Right lobe of liver (tissue), 6 donors: ENCODE measurements around the gene PODXL2. TPM values are rescaled to one million over a fixed set of nuclear protein-coding genes. Genes with fewer than 3 reads are reported as not detected.
A peak's percentile ranks its signal among the peaks of the same experiment; 100 is the strongest.

Source experiments
- ATAC-seq, 4 donors: fragments of 200-7000 bp; cut with Tn5 transposase; one replicate each; pipeline ENCODE4 v1.9.1; 2020; ENCODE audit warnings: mild to moderate bottlenecking in 4 of 4, moderate library complexity in 4 of 4
- DNase-seq, 3 donors: peaks; one replicate each; pipeline ENCODE4 v3.0.0-alpha.2; 2020
- H3K27ac ChIP-seq, 3 donors: fragments of 200-600 bp; one replicate each; pipeline ENCODE4 v1.8.0; 2022
- H3K27me3 ChIP-seq, 2 donors: fragments of 200-600 bp; one replicate each; pipeline ENCODE4 v1.8.0; 2022
- H3K36me3 ChIP-seq, 4 donors: fragments of 200-600 bp; sonication (generic) in 1 of 4; one replicate each; pipeline versions ENCODE4 v1.5.1 to v1.8.0; 2017 to 2022; ENCODE audit warnings: control low read depth in 1 of 4
- H3K4me1 ChIP-seq, 4 donors: fragments of 200-600 bp; sonication (generic) in 1 of 4; one replicate each; pipeline versions ENCODE4 v1.5.1 to v1.8.0; 2017 to 2022; ENCODE audit warnings: control low read depth in 1 of 4
- H3K4me3 ChIP-seq, 3 donors: fragments of 200-600 bp; one replicate each; pipeline ENCODE4 v1.8.0; 2022
- H3K9me3 ChIP-seq, 4 donors: fragments of 200-600 bp; sonication (generic) in 1 of 4; one replicate each; pipeline versions ENCODE4 v1.5.1 to v1.8.0; 2017 to 2022; ENCODE audit warnings: control low read depth in 1 of 4
- POLR2A ChIP-seq: fragments of 450-650 bp; IDR thresholded peaks from one replicate; pipeline ENCODE4 v1.6.1; 2017; ENCODE audit warnings: antibody characterized with exemption, mild to moderate bottlenecking
- WGBS: methylation state at CpG from one replicate; pipeline ENCODE4 v1.1.6; 2018; ENCODE audit warnings: low coverage, low lambda C conversion rate; ENCODE audit not compliant: insufficient coverage; ENCODE audit errors: missing lambda C conversion rate; 5-methylcytosine and 5-hydroxymethylcytosine counted together
- intact Hi-C, 2 donors: fragments of 100-400 bp; cut with DNase I; formaldehyde crosslinking; loops; one replicate each; pipeline versions ENCODE4 v1.11.2 to v1.14.1; 2022
- total RNA-seq, 6 experiments: library from RNA; depleted of rRNA in 2 of 6; stranded (reverse); fragments of >200 nt in 2 of 6; fragmentation: NEBNext Ultra II Directional in 3 of 6; extraction: Animal tissue kit (Norgen Biotek cat#: 25700) in 3 of 6; gene quantifications; one replicate each; pipeline versions ENCODE4 v1.1.0 to v1.2.4, GENCODE V29; 2016 to 2023
- TF ChIP-seq, protein P1 (sequence below), 4 donors: fragments of 200-600 bp in 3 of 4; fragments of 450-650 bp in 1 of 4; IDR thresholded peaks; one replicate each; pipeline versions ENCODE4 v1.5.1 to v1.8.0; 2016 to 2022; ENCODE audit warnings: antibody characterized with exemption in 4 of 4, mild to moderate bottlenecking in 2 of 4
- donor health status: DM: no; HTN: yes; CAD: no.
- donor health status: DM: no; HTN: no; CAD: no.
- donor health status: DM: no; HTN: no; CAD: no.
- donor health status: DM: no; HTN: yes; CAD: no.
- donor health status: DM: no; HTN: yes; CAD: no.

The PODXL2 gene
- total RNA-seq, 6 experiments from 2014 or later = 0.19 to 1.6 (median 0.63) TPM

DNA sequence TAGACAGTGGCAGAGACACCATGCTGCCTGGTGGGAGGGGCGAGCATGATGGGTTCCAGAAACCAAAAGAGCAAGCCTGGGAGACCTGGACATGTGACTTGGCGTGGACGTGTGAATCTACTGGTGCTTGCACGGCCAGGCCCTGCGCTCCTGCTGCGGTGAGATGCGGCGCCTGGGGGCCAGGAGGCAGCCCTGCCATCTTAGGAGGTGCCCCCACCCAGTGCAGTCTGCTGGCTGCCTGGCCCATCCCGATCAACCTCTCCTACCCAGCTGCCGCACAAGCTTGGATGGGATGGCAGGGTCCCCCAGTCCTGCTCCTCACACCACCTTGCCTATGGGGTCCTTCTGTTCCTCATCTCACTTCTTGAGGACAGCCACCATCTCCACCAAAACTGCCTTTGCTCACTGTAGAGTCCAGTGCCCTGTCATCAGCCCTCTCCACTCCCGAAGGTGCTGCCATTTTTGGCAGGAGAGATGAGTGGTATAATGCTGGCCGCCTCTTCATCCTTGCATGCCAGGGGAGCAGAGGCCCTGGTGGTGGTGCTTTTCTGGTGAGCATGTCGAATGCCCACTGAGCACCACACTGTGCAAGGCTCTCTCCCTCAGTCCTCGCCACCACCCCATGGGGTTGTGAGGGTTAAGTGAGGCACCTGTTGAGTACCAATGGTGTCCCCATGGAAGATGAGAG, 40.7 kb downstream of the PODXL2 start:
- DNase-seq (peak in 2 of 3 donors; percentile 35 to 37), ATAC-seq (no peak)
- no peak for TF ChIP-seq POLR2A
- TF ChIP-seq, protein P1, sequence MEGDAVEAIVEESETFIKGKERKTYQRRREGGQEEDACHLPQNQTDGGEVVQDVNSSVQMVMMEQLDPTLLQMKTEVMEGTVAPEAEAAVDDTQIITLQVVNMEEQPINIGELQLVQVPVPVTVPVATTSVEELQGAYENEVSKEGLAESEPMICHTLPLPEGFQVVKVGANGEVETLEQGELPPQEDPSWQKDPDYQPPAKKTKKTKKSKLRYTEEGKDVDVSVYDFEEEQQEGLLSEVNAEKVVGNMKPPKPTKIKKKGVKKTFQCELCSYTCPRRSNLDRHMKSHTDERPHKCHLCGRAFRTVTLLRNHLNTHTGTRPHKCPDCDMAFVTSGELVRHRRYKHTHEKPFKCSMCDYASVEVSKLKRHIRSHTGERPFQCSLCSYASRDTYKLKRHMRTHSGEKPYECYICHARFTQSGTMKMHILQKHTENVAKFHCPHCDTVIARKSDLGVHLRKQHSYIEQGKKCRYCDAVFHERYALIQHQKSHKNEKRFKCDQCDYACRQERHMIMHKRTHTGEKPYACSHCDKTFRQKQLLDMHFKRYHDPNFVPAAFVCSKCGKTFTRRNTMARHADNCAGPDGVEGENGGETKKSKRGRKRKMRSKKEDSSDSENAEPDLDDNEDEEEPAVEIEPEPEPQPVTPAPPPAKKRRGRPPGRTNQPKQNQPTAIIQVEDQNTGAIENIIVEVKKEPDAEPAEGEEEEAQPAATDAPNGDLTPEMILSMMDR (IDR thresholded peaks at IDR 0.05) = no peak
- Histone ChIP-seq H3K4me1 (peaks cover 0 to 10% (median 3%) of the 10 kb centered on the region in 4 donors), H3K4me3 (no peak overlapping the region), H3K36me3 (no peaks in the 10 kb centered on the region), H3K27me3 (no peaks in the 10 kb centered on the region), H3K27ac (no peak overlapping the region), H3K9me3 (no peaks in the 10 kb centered on the region)
- 95% methylated on average over 3 of the region's 14 CpGs for WGBS
- intact Hi-C loops = loop anchor here in 1 of 2 donors (10.0 kb wide), 1 partner anchor 295 kb away; no protein-coding TSS in a partner anchor

DNA sequence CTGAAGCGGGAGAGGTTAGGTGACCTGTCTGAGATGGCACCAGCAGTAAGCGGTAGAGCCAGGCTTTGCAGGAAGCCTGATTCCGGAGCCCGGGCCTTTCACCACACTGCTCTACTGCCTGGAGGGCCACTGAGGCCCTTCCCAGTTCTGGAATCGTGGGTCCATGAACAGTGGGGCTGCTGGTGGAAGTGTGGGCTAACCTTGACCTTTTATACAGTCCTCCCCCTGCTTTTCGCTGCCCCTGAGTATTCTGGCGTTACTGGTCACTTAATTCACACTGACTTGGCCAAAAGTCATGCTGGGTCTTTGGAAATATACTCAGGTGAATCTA, 41.2 kb downstream of the PODXL2 start:
- TF ChIP-seq, protein P1 (IDR thresholded peaks at IDR 0.05) = no peak
- no peak for TF ChIP-seq POLR2A
- DNase-seq (peak in 2 of 3 donors; percentile 28 to 37), ATAC-seq (no peak)
- no peaks in the 10 kb centered on the region for H3K36me3 ChIP-seq
- H3K27ac ChIP-seq = no peak overlapping the region
- 83% methylated on average over 2 of the region's 7 CpGs for WGBS
- H3K27me3 ChIP-seq = no peaks in the 10 kb centered on the region
- H3K4me3 ChIP-seq = no peak overlapping the region
- peaks cover 0 to 10% (median 3%) of the 10 kb centered on the region in 4 donors for H3K4me1 ChIP-seq
- intact Hi-C loops = loop anchor here in 1 of 2 donors (10.0 kb wide), 1 partner anchor 295 kb away; no protein-coding TSS in a partner anchor
- no peaks in the 10 kb centered on the region for H3K9me3 ChIP-seq

DNA sequence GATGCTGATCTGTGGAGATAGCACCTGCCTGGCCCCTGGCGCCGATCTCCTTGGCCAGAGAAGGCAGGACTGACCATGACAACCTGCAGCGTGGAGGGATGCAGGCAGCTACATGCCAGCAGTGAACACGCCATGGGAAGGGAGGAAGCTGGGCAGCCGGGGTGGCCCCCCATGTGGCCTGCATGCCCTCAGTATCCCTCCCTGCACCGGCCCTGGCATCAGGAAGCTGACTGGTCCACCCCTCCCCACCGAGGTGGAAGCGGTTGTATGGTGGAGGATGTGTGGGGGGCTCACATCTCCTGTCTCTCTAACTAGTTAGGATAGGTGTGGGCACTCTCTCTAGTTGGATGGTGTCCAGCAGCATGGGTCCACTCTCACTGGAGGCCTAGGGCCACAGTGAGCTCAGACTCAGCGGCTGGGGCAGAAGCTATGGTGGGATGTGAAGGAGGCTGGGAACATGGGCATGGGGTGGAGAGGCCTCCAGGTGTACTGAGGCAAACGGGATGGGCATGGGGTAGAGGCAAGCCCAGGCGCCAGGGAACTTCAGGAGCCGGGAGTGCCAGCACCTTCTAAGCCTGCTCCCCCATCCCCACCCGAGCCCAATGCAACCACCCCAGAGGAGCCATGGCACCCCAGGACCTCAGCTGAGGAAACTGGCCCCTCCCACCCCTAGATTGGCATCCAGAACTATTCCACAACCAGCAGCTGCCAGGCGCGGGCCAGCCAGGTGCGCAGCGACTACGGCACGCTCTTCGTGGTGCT, 42.0 kb downstream of the PODXL2 start:
- TF ChIP-seq POLR2A = no peak
- TF ChIP-seq, protein P1 (IDR thresholded peaks at IDR 0.05) = no peak
- DNase-seq = peak; percentile 15 to 55 (median 48)
- Histone ChIP-seq H3K9me3 (no peaks in the 10 kb centered on the region), H3K27me3 (no peaks in the 10 kb centered on the region), H3K4me1 (peaks cover 0 to 10% (median 3%) of the 10 kb centered on the region in 4 donors), H3K36me3 (no peaks in the 10 kb centered on the region), H3K27ac (no peak overlapping the region), H3K4me3 (no peak overlapping the region)
- ATAC-seq = no peak
- WGBS = no CpG with 5 or more reads among the region's 20 CpGs
- intact Hi-C loops = loop anchor here in 1 of 2 donors (10.0 kb wide), 1 partner anchor 294 kb away; no protein-coding TSS in a partner anchor

DNA sequence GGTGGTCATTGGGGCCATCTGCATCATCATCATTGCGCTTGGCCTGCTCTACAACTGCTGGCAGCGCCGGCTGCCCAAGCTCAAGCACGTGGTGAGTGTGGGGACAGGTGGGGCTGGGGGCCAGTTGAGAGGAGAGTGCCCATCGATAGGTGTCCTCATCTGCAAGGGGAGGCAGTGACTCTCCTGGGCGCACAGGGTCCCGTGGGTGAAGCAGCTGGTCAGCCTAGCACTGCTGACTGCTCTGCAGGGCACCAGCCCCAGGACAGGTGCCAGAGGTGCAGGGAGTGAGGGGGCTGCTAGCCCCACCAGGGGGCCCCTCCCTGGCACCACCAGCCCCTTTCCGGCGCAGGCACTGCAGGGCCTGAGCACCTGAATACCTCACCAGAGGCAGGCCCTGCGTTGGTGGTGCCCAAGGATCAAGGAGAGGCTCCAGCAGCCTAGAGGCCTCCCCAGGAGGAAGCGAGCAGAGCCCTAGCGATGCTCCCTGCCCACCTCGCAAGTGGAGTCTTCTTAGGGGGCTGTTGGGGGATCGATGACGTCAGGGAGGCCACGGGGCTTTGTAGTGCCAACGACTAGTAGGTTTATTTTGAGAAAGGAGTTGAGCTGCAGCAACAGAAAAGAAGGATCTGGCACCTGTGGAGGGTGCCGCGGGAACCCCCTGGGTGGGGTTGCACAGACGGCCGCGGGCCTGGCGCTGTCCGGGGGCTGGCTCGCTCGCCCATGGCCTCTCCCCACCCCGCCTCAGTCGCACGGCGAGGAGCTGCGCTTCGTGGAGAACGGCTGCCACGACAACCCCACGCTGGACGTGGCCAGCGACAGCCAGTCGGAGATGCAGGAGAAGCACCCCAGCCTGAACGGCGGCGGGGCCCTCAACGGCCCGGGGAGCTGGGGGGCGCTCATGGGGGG, 42.8 kb downstream of the PODXL2 start:
- Histone ChIP-seq H3K4me3 (peak overlapping the region; percentile 85 to 88 (median 88)), H3K36me3 (no peaks in the 10 kb centered on the region), H3K27me3 (no peaks in the 10 kb centered on the region), H3K27ac (peak overlapping the region; percentile 74 to 90 (median 79)), H3K4me1 (peaks cover 0 to 10% (median 3%) of the 10 kb centered on the region in 4 donors), H3K9me3 (no peaks in the 10 kb centered on the region)
- ATAC-seq (peak in 3 of 4 donors; percentile 3 to 8 (median 4)), DNase-seq (peak in 2 of 3 donors; percentile 32 to 58)
- intact Hi-C loops = loop anchor here in 1 of 2 donors (10.0 kb wide), 1 partner anchor 293 kb away; no protein-coding TSS in a partner anchor
- no peak for TF ChIP-seq POLR2A
- TF ChIP-seq, protein P1 (IDR thresholded peaks at IDR 0.05) = no peak
- WGBS = 16% methylated on average over 12 of the region's 44 CpGs
